ENCODE data around the gene MGAT2.
A peak's percentile ranks its signal among the peaks of the same experiment; 100 is the strongest.
"Not testable (repeated sequence)": the region's sequence is repeated elsewhere in the genome, so short reads cannot be mapped to it uniquely, and the experiment has no call there.

MGAT2 gene

DNA sequence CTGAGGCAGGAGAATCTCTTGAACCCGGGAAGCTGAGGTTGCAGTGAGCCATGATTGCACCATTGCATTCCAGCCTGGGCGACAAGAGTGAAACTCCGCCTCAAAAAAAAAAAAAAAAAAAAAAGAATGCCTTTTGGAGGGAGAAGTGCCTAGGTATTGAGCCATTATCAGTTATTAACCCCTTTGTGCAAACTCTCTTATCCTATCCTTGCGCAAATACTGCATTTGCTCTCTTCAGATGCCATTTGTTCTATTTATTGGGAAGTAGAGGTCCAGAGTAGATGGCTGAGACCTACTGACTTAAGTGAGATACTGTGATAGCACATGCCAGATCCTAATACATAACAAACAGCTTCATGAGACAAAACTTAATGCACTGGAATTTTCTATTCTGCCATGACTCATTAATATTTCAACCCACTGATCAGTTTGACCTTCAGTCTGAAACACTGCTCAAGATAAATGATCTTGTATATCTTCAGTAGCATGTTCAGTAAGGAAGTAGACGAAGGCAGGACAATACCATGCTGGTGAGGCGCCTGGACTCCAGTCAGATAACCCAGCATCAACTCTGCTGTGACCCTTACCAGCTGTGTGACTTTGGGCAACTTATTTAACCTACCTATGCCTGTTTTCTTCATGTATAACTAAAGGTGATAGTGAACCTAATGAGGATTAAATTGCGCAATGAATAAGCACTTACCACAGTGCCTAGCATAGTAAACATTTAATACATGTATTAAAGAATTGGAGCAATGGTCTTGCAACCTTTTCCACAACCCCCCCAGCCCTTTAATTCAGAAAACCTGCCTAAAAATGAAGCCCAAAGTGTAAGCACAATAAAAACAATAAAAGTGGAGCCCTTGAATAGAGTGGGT lies 20.2 kb downstream of the MGAT2 start:
- TF ChIP-seq POLR2A (IDR thresholded peaks at IDR 0.05; ENCODE audit: extremely low read depth, insufficient read length) = no peak
- TF ChIP-seq, protein P1, sequence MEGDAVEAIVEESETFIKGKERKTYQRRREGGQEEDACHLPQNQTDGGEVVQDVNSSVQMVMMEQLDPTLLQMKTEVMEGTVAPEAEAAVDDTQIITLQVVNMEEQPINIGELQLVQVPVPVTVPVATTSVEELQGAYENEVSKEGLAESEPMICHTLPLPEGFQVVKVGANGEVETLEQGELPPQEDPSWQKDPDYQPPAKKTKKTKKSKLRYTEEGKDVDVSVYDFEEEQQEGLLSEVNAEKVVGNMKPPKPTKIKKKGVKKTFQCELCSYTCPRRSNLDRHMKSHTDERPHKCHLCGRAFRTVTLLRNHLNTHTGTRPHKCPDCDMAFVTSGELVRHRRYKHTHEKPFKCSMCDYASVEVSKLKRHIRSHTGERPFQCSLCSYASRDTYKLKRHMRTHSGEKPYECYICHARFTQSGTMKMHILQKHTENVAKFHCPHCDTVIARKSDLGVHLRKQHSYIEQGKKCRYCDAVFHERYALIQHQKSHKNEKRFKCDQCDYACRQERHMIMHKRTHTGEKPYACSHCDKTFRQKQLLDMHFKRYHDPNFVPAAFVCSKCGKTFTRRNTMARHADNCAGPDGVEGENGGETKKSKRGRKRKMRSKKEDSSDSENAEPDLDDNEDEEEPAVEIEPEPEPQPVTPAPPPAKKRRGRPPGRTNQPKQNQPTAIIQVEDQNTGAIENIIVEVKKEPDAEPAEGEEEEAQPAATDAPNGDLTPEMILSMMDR (IDR thresholded peaks at IDR 0.05; ENCODE audit: low read depth, low read length) = no peak
- TF ChIP-seq, protein P2, sequence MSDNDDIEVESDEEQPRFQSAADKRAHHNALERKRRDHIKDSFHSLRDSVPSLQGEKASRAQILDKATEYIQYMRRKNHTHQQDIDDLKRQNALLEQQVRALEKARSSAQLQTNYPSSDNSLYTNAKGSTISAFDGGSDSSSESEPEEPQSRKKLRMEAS (IDR thresholded peaks at IDR 0.05; ENCODE audit: low read depth, low read length) = no peak
- no peak for TF ChIP-seq MYC (IDR thresholded peaks at IDR 0.05; ENCODE audit: low read depth, low read length)
- no peak for DNase-seq (ENCODE audit: low read depth)
- H3K4me3 ChIP-seq (ENCODE audit: low read depth, low read length) = no peak overlapping the region

DNA sequence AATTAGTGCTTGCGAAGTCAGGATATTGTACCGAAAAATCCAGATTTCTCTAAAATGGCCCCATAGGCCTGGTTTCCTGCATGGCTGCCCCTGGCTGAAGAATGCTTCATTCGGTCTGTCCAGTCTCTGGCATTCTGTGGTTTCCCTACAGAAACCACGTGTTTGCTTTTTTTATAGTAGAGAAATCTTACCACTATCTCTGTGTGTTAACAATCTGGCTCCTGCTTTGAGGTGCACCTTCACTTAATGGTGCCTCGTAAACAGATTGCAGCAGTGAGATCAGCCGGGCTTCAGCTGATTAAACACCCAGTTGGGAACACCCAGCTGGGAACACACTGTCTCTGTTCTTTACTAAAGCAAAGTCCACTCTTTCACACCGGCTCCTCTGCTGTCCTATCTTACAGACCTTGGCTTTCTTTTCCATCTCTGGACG lies 21.1 kb downstream of the MGAT2 start:
- TF ChIP-seq POLR2A (IDR thresholded peaks at IDR 0.05; ENCODE audit: extremely low read depth, insufficient read length) (no peak), MYC (IDR thresholded peaks at IDR 0.05; ENCODE audit: low read depth, low read length) (no peak)
- TF ChIP-seq, protein P2 (IDR thresholded peaks at IDR 0.05; ENCODE audit: low read depth, low read length) = peak; percentile 69; the same call in 1 of the 2 replicates
- TF ChIP-seq, protein P1 (IDR thresholded peaks at IDR 0.05; ENCODE audit: low read depth, low read length) = no peak
- H3K4me3 ChIP-seq (ENCODE audit: low read depth, low read length) = no peak overlapping the region
- DNase-seq (ENCODE audit: low read depth) = no peak

DNA sequence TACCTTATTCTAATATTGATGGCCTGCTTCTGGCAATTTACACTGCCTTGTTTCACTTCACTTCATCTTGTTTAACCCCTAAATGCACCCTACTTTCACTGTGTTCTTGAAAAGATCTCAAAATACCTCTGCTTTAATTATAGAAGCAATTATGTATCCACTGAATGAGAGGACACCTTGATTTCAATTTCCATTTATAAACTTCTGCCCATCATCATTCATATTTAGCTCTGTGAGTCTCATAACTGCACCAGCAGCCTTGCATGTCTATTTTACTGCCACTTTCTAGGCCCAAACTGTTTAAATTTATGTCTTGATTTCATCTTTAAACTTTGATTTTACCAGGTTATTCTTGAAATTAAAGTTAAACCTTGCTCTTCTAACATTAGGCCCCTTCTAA lies 21.6 kb downstream of the MGAT2 start:
- TF ChIP-seq, protein P2 (IDR thresholded peaks at IDR 0.05; ENCODE audit: low read depth, low read length) = no peak
- TF ChIP-seq POLR2A (IDR thresholded peaks at IDR 0.05; ENCODE audit: extremely low read depth, insufficient read length) = no peak
- TF ChIP-seq, protein P1 (IDR thresholded peaks at IDR 0.05; ENCODE audit: low read depth, low read length) = no peak
- no peak for TF ChIP-seq MYC (IDR thresholded peaks at IDR 0.05; ENCODE audit: low read depth, low read length)
- H3K4me3 ChIP-seq (ENCODE audit: low read depth, low read length) = no peak overlapping the region
- no peak for DNase-seq (ENCODE audit: low read depth)

DNA sequence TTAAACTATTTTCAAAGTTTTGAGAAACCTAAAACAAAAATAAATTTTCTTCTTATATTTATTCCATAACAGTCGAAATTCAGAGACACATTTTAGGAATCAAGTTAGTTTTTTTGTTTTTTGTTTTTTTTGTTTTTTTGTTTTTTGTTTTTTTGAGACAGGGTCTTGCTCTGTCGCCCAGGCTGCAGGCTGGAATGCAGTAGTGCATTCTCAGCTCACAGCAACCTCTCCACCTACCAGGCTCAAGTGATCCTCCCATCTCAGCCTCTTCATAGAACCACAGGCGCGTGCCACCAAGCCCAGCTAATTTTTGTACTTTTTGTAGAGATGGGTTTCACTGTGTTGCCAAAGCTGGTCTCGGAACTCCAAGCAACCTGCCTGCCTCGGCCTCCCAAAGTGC lies 32.9 kb downstream of the MGAT2 start:
- no peak overlapping the region for H3K4me3 ChIP-seq (ENCODE audit: low read depth, low read length)
- DNase-seq (ENCODE audit: low read depth) = no peak
- TF ChIP-seq MYC (IDR thresholded peaks at IDR 0.05; ENCODE audit: low read depth, low read length) (no peak), POLR2A (IDR thresholded peaks at IDR 0.05; ENCODE audit: extremely low read depth, insufficient read length) (no peak)
- TF ChIP-seq, protein P2 (IDR thresholded peaks at IDR 0.05; ENCODE audit: low read depth, low read length) = no peak
- TF ChIP-seq, protein P1 (IDR thresholded peaks at IDR 0.05; ENCODE audit: low read depth, low read length) = no peak

DNA sequence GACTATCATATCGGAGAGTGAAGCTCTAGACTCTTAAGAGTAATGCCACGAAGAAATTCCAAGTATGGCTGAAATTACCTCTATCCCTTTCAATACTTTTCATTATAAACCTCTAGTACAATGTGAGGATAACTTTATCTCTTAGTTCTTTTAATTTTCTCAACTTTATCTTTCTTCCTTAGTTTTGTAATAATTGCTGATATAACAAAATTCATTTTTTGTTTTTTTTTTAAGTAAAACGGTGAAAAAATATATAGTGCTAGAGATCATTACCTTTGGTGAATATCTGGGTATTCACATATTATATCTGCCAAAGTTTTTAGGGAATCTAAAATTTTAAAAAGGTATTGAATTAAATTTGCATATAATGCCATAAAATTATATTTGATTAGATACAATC lies 33.9 kb downstream of the MGAT2 start:
- H3K4me3 ChIP-seq (ENCODE audit: low read depth, low read length) = no peak overlapping the region
- TF ChIP-seq, protein P1 (IDR thresholded peaks at IDR 0.05; ENCODE audit: low read depth, low read length) = no peak
- no peak for DNase-seq (ENCODE audit: low read depth)

DNA sequence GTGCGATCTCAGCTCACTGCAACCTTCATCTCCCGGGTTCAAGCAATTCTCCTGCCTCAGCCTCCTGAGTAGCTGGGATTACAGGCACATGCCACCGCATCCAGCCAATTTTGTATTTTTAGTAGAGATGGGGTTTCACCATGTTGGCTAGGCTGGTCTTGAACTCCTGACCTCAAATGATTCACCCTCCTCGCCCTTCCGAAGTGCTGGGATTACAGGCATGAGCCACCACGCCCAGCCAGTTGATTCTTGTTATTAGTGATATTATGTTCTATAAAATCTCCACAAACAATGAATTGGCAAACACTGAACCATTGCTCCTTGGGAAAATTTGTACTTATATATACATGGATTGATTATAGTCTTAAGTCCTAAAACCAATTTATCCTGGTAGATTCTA lies 36.9 kb downstream of the MGAT2 start:
- H3K4me3 ChIP-seq (ENCODE audit: low read depth, low read length); DNase-seq (ENCODE audit: low read depth): not testable (repeated sequence)
